NOMO-1 (cell line): ENCODE results near the gene OR51B5.
"Not testable (repeated sequence)": the region's sequence is repeated elsewhere in the genome, so short reads cannot be mapped to it uniquely, and the experiment has no call there.

Source experiments
- DNase-seq, 2 experiments: peaks; one replicate each; lab custom pipeline; 2025; ENCODE audit not compliant: unreplicated experiment in 2 of 2; lab: John Stamatoyannopoulos, UW

Gene OR51B5

GRCh38 chr11:5337253-5337652, 6.1 kb downstream of the OR51B5 start:
- not testable (repeated sequence) for DNase-seq

GRCh38 chr11:5336331-5336730, 7.0 kb downstream of the OR51B5 start:
- no peak for DNase-seq

GRCh38 chr11:5335170-5335569, 8.2 kb downstream of the OR51B5 start:
- no peak for DNase-seq

- DNase-seq: no peak
These were observed 19.1 kb downstream of the OR51B5 start, which contains the start of gene OR51B2 for GRCh38 chr11:5324197-5324596. Gene OR51B2, minus strand, starts transcription at chr11:5324297. Its CDS starts 0 bp downstream, at chr11:5324297.

GRCh38 chr11:5317292-5317691, 26.0 kb downstream of the OR51B5 start:
- DNase-seq: no peak

- DNase-seq: not testable (repeated sequence)
These were observed 29.8 kb downstream of the OR51B5 start for GRCh38 chr11:5313326-5314023.

GRCh38 chr11:5310423-5310822, 32.9 kb downstream of the OR51B5 start:
- no peak for DNase-seq

- no peak for DNase-seq
These were observed 35.9 kb downstream of the OR51B5 start for GRCh38 chr11:5307256-5308019.

GRCh38 chr11:5304046-5304445, 39.3 kb downstream of the OR51B5 start:
- DNase-seq: no peak

- no peak for DNase-seq
These were observed 39.7 kb downstream of the OR51B5 start for GRCh38 chr11:5303626-5304025.

- DNase-seq: no peak
These were observed 41.5 kb downstream of the OR51B5 start, which contains the start of gene OR51B4 for GRCh38 chr11:5301846-5302245. Gene OR51B4, minus strand, starts transcription at chr11:5301946. Its CDS starts 0 bp downstream, at chr11:5301946.

- DNase-seq: no peak
These were observed 43.1 kb downstream of the OR51B5 start for GRCh38 chr11:5300251-5300650.

- DNase-seq: no peak
These were observed 44.9 kb downstream of the OR51B5 start for GRCh38 chr11:5298451-5298850.

GRCh38 chr11:5297721-5298323, 45.5 kb downstream of the OR51B5 start:
- DNase-seq: no peak

GRCh38 chr11:5294342-5294995, 48.9 kb downstream of the OR51B5 start:
- not testable (repeated sequence) for DNase-seq

- DNase-seq: no peak
These were observed 50.3 kb downstream of the OR51B5 start for GRCh38 chr11:5293028-5293427.
